ENCODE measurements around the gene KCNN2. TPM values are rescaled to one million over a fixed set of nuclear protein-coding genes. Genes with fewer than 3 reads are reported as not detected.

Gene KCNN2
- total RNA-seq, 4 donors from 2014 or later = 0.40 TPM; not detected in 3

DNA sequence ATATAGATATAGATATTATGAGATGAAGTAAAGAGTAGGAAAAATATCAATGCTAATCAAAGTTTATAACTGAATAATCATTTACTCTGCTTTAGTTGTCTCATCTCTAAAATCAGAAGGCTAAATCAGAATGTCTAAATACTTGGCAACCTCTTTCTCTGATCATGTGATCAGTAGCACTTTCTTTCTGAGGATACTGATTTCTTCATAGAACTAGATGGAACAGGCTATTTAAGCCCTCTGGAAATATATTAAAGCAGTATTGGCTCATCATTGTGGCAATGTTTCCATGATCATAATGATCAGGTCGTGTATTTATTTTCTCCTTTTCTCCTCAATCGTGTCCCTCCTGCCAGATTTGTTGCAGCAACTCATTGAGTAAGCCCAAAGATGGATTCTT, 109.7 kb downstream of the KCNN2 start:
- Histone ChIP-seq H3K27me3 (no peaks in the 10 kb centered on the region), H3K9me3 (no peaks in the 10 kb centered on the region), H3K4me3 (no peak overlapping the region), H3K36me3 (no peaks in the 10 kb centered on the region), H3K27ac (no peak overlapping the region), H3K4me1 (no peaks in the 10 kb centered on the region)
- TF ChIP-seq, protein P1, sequence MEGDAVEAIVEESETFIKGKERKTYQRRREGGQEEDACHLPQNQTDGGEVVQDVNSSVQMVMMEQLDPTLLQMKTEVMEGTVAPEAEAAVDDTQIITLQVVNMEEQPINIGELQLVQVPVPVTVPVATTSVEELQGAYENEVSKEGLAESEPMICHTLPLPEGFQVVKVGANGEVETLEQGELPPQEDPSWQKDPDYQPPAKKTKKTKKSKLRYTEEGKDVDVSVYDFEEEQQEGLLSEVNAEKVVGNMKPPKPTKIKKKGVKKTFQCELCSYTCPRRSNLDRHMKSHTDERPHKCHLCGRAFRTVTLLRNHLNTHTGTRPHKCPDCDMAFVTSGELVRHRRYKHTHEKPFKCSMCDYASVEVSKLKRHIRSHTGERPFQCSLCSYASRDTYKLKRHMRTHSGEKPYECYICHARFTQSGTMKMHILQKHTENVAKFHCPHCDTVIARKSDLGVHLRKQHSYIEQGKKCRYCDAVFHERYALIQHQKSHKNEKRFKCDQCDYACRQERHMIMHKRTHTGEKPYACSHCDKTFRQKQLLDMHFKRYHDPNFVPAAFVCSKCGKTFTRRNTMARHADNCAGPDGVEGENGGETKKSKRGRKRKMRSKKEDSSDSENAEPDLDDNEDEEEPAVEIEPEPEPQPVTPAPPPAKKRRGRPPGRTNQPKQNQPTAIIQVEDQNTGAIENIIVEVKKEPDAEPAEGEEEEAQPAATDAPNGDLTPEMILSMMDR (IDR thresholded peaks at IDR 0.05) = no peak
- TF ChIP-seq POLR2A (IDR thresholded peaks at IDR 0.05) = no peak
- no peak for DNase-seq

DNA sequence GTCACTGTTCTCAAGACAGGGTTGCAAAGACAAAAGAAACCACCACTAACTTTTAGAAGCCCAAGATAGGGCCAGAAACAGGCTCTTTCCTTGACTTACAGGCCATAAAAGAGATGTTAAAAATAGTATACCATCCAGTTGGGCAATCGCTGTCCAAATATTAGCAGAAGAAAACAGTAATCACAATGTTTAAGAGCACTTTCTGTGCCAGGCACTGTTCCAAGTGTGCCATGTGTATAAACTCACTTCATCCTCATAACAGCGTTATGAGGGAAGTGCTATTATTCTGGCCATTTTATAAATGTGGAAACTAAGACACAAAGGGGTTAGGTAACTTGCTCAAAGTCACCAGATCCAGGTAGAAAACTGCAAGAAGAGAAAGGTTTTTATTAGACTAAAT, 111.7 kb downstream of the KCNN2 start:
- TF ChIP-seq, protein P1 (IDR thresholded peaks at IDR 0.05) = no peak
- TF ChIP-seq POLR2A (IDR thresholded peaks at IDR 0.05) = no peak
- DNase-seq = no peak
- H3K4me1 ChIP-seq = no peaks in the 10 kb centered on the region

DNA sequence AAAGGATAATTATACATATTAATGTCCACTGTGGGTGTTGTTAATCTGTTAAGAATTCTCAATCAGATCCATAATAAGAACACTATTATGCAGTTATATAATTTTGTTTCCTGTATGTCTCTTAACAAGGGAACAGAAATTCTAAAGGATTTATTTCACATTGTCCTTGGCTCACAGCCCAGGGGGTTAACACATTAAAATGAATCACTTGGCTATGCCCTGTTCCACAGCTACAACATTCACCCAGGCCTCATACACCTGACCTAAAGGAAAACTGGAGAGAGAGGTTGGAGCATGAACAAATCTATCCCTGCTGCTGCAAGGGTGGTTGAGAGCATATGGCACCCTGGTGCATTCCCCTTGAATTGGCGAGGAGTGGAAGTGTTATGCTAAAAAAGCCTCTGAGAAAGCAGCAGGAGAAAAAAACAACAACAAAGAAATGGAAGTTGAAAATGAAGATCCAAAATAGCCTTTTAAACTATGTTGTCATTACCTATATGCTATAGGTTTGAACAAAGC, 116.0 kb downstream of the KCNN2 start:
- H3K36me3 ChIP-seq = no peaks in the 10 kb centered on the region
- H3K4me1 ChIP-seq = no peaks in the 10 kb centered on the region
- H3K4me3 ChIP-seq = no peak overlapping the region
- H3K27ac ChIP-seq = no peak overlapping the region
- H3K27me3 ChIP-seq = no peaks in the 10 kb centered on the region
- DNase-seq = no peak
- no peak for TF ChIP-seq POLR2A (IDR thresholded peaks at IDR 0.05)
- TF ChIP-seq, protein P1 (IDR thresholded peaks at IDR 0.05) = no peak
- no peaks in the 10 kb centered on the region for H3K9me3 ChIP-seq

More for the DNA sequence above, 111.7 kb downstream of the KCNN2 start:
- no peaks in the 10 kb centered on the region for H3K36me3 ChIP-seq
- no peaks in the 10 kb centered on the region for H3K27me3 ChIP-seq
- no peak overlapping the region for H3K27ac ChIP-seq
- no peak overlapping the region for H3K4me3 ChIP-seq
- H3K9me3 ChIP-seq = no peaks in the 10 kb centered on the region

DNA sequence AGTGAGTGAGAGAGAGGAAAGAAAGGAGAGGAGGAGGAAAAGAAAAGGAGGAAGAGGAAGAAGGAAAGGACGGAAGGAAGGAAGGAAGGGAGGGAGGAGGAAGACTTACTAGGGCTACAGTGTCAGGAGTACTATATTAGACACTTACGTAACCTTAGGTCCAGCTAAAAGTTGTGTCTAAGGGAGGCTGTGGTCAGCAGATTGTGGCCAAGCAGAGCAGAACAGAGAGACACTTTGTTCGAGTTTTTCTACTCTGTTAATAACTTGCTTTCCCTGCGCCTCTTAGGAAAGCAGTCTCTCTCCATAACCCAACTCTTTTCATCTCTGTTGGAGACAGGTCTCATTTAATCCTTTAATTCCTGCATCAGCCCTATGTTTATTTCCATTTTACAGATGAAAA, 138.9 kb downstream of the KCNN2 start:
- H3K9me3 ChIP-seq = no peaks in the 10 kb centered on the region
- H3K36me3 ChIP-seq = no peaks in the 10 kb centered on the region
- H3K27me3 ChIP-seq = no peaks in the 10 kb centered on the region
- DNase-seq = no peak
- H3K27ac ChIP-seq = no peak overlapping the region
- TF ChIP-seq, protein P1 (IDR thresholded peaks at IDR 0.05) = no peak
- no peak overlapping the region for H3K4me3 ChIP-seq
- H3K4me1 ChIP-seq = no peaks in the 10 kb centered on the region

DNA sequence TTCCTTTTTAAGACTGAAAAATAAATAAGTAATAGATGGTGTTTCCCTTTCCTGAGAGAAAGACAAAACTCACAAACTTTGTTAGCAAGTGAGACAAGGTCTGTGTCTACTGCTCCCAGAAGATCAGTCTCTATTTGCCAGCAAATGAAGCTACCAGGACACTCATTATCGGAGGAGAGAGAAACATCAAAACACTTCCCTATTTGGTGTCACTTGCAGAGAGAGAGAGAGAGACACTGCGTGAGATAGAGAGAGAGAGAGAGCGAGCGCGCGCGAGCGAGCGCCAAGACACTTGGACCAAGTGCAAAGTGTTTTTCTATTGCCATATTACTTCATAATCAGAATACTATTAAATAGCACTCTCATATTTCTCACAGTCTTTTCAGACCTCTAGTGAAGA, 142.7 kb downstream of the KCNN2 start:
- no peaks in the 10 kb centered on the region for H3K27me3 ChIP-seq
- H3K27ac ChIP-seq = no peak overlapping the region
- TF ChIP-seq, protein P1 (IDR thresholded peaks at IDR 0.05) = no peak
- no peak for TF ChIP-seq POLR2A (IDR thresholded peaks at IDR 0.05)
- H3K4me3 ChIP-seq = no peak overlapping the region
- no peaks in the 10 kb centered on the region for H3K4me1 ChIP-seq
- DNase-seq = no peak
- no peaks in the 10 kb centered on the region for H3K36me3 ChIP-seq
- H3K9me3 ChIP-seq = no peaks in the 10 kb centered on the region

DNA sequence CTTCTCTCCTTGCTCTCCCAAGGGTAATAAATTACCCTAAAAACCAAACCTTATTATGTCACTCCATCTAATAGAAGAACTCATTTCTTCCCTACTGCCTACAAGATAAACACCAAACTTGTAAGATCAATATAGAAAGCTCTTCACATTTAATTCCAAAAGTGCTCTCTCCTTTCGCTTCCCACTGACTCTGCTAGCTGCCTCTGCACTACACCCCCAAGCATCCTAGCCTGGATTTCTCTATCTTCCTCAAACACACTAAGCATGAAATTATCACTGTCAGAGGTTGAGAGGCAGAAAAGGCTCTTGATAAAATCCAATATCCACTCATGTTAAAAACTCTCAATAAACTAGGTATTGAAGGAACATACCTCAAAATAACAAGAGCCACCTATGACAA, 162.4 kb downstream of the KCNN2 start:
- Histone ChIP-seq H3K27ac (no peak overlapping the region), H3K4me3 (no peak overlapping the region), H3K27me3 (no peaks in the 10 kb centered on the region), H3K4me1 (no peaks in the 10 kb centered on the region), H3K9me3 (no peaks in the 10 kb centered on the region), H3K36me3 (no peaks in the 10 kb centered on the region)
- DNase-seq = no peak
- TF ChIP-seq, protein P1 (IDR thresholded peaks at IDR 0.05) = no peak
- TF ChIP-seq POLR2A (IDR thresholded peaks at IDR 0.05) = no peak
